Measurements from ENCODE around the gene EYS. TPM values are rescaled to one million over a fixed set of nuclear protein-coding genes. Genes with fewer than 3 reads are reported as not detected.

Gene EYS
- total and polyA plus RNA-seq, 9 of the 15 experiments (the other 6 are each of a cell fraction or from before 2014, with no cell fraction given): 0.03 to 0.36 (median 0.10) TPM; not detected in 2

DNA sequence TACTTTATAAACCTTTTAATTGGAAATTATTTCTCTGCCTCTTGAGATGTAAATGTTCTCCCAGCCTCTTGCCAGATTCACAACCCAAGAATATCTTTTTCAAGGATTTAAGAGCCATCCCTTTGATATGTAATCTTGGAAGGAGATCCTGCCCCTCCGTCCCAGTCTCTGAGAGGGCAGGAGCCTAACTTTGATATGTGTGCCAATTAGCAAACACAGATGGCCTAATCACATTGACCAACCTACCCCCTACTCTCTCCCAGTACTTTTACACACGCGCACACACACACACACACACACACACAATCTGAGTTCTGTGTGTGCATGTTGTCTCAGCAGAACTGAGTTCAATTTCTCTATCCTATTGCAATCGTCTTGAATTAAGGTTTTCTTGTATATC lies 1447.7 kb downstream of the EYS start:
- WGBS (ENCODE audit: insufficient coverage, low coverage, missing lambda C conversion rate): 3% methylated on average over 3 of the region's 4 CpGs
- no peak overlapping the region for H3K27ac ChIP-seq (ENCODE audit: extremely low read depth, low read depth, low read length)
- TF ChIP-seq TAF15 (IDR thresholded peaks at IDR 0.05; ENCODE audit: low read depth, low read length): no peak
- TF ChIP-seq NR2C1 (IDR thresholded peaks at IDR 0.05): no peak
- no peak for TF ChIP-seq NR2C1 (tag; IDR thresholded peaks at IDR 0.05)
- TF ChIP-seq STAT6 (CRISPR knock-in tag; IDR thresholded peaks at IDR 0.05): no peak
- no peak for TF ChIP-seq ZNF445 (CRISPR knock-in tag; IDR thresholded peaks at IDR 0.05; ENCODE audit: low read depth)
- no peak for TF ChIP-seq SMC3 (conservative IDR thresholded peaks at IDR 0.05; ENCODE audit: insufficient read depth, low read depth, low read length)
- no peak overlapping the region for H3K9ac ChIP-seq (ENCODE audit: insufficient read depth in 1 of 2, low read depth in 2 of 2, low read length in 2 of 2)
- H3K9me3 ChIP-seq (replicated peaks; ENCODE audit: control insufficient read depth, insufficient read depth, low read depth, low read length): no peaks in the 10 kb centered on the region; the same call in 1 of the 2 replicates
- ChIA-PET POLR2A (no interaction called here), CTCF (ENCODE audit: low intra/inter-chr PET ratio) (no interaction called here)
- no peaks in the 10 kb centered on the region for H3K27me3 ChIP-seq (ENCODE audit: control insufficient read depth in 2 of 2, insufficient read depth in 2 of 2, low read length in 2 of 2)
- no peak overlapping the region for H3K4me3 ChIP-seq
- BruUV-seq (replicated peaks): no TSS peak
- no peak overlapping the region for H3K4me2 ChIP-seq (ENCODE audit: insufficient read depth, low read length)
- H3K36me3 ChIP-seq (ENCODE audit: control insufficient read depth, insufficient read depth, low read length): no peaks in the 10 kb centered on the region
- no peaks in the 10 kb centered on the region for H3K79me2 ChIP-seq (ENCODE audit: control insufficient read depth, insufficient read depth, low read length)
- in situ Hi-C loops (cut with MboI) (no loop called here), intact Hi-C loops (cut with micrococcal nuclease) (no loop called here)
- H3K4me1 ChIP-seq (replicated peaks in 1 of 2; ENCODE audit: control insufficient read depth in 2 of 2, insufficient read depth in 2 of 2, low read length in 2 of 2): no peaks in the 10 kb centered on the region
- FAIRE-seq (no peak), ATAC-seq (no peak), DNase-seq (ENCODE audit: extremely low read depth in 1 of 4, low spot score in 3 of 4) (no peak)
- no peaks in the 10 kb centered on the region for H3K9me1 ChIP-seq (ENCODE audit: control insufficient read depth, insufficient read depth, low read length)
- no peaks in the 10 kb centered on the region for H4K20me1 ChIP-seq (replicated peaks; ENCODE audit: control insufficient read depth, insufficient read depth, low read length)
- no peak overlapping the region for H2AFZ ChIP-seq (ENCODE audit: low read depth, low read length)
